HS-5 (cell line): ENCODE data around the gene TOR1B.
"Not testable (repeated sequence)": the region's sequence is repeated elsewhere in the genome, so short reads cannot be mapped to it uniquely, and the experiment has no call there.

Source experiments
- DNase-seq: peaks from one replicate; pipeline ENCODE4 v3.0.0-alpha.2; 2012; ENCODE audit warnings: low read depth

The TOR1B gene, protein sequence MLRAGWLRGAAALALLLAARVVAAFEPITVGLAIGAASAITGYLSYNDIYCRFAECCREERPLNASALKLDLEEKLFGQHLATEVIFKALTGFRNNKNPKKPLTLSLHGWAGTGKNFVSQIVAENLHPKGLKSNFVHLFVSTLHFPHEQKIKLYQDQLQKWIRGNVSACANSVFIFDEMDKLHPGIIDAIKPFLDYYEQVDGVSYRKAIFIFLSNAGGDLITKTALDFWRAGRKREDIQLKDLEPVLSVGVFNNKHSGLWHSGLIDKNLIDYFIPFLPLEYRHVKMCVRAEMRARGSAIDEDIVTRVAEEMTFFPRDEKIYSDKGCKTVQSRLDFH

DNA sequence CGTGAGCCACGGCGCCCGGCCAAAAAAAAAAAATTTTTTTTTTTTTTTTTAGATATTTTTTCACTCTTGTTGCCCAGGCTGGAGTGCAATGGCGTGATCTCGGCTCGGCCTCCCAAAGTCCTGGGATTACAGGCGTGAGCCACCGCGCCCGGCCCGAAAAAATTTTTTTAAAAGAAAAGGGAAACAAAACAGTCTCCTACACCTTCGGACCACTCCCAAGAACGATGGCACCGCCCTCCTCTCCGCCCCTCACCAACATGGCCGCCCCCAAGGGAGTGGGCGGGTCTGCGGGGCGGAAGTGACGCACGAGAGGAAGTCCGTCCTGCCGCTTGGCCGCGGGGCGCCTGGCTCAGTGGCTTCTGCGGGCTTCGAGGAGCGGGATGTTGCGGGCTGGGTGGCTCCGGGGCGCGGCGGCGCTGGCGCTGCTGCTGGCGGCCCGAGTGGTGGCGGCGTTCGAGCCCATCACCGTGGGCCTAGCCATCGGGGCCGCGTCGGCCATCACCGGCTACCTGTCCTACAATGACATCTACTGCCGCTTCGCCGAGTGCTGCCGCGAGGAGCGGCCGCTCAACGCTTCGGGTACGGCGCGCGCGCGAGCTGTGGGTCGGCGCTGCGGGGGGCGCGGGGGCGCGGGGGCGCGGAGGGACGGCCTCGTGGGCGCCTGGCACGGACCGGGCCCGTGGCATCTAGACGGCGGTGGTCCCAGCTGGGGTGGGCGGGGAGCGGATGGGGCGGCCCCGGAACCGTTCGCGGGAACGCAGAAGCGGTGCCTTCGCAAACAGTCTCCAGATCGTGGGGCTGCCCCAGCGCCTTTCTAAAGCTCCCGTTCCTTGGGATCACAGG, at the start of gene TOR1B:
Gene TOR1B, plus strand, starts transcription at position 352 of the 843 bp plus-strand sequence. Its CDS starts 29 bp downstream, at position 381.
- DNase-seq = peak; percentile 70

DNA sequence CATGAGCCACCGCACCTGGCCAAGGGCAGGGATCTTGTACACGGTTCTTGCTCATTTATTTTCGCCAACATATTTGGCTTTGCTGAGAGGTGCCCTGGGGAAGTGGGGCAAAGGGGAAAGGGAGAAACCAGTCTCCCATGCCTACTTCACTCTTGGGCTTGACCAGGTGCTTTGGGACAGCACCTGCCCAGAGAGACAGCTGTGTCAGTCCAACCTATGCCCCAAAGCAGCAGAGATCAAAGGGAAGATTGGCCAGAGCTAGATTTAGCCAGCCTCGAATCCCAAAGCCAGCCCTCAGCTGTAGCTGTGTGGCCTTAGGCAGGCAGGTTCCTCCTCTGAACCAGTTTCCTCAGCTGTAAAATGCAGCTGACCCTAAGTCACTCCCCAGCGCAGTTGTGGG, 47.8 kb upstream of the TOR1B start:
- DNase-seq = no peak

DNA sequence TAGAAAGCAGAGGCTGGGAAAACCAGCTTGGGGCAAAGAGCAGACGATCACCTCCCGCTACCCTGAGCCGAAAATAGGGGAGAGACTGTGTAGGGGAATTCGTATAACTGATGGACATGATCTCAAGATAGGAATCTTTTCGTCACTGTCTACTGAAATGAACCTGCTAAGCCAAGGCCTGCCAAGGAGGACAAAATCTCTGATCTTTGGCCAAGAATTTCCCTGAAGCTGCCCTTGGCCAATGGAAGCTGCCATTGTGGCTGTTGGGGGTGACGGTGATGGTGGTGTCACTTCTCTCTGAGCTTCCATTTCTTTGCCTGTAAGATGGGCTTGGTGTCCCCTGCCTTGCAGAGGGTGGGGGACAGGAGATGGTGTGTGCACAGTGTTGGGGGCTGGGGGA, 46.8 kb upstream of the TOR1B start:
- DNase-seq = no peak

DNA sequence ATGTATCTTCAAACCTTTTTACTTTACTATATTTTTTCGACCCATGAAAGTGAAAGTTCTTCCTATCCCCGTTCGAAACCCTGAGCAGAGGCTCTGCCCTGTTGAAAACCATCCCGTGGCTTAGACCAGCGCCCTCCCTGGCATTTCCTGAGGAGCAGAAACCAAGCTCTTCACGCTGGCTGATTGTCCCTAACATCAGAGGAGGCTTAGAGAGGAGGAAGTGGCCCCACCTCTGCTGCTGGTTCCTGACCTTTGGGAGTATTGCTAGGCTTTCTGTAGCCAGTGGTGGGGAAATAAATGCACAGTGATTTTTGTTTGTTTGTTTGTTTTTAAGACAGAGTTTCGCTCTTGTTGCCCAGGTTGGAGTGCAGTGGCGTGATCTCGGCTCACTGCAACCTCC, 45.9 kb upstream of the TOR1B start:
- no peak for DNase-seq

DNA sequence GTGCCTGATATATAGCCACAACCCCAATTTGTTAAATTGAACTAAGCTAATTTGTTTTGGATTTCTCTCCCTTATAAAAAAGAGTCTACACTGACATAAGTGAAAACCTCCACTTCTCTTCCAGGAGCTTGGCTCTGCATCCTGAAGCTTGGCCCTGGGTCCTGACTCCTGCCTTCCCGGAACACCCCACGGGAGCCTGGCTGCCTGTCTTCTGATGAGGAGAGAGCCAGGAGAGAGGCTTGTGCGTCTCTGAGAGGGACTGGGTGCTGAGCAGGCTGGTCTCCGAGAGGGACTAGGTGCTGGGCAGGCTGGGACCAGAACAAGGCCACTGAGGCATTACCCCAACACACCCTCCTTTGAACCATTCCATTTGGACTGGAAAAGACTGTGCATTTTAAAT, 43.7 kb upstream of the TOR1B start:
- no peak for DNase-seq

DNA sequence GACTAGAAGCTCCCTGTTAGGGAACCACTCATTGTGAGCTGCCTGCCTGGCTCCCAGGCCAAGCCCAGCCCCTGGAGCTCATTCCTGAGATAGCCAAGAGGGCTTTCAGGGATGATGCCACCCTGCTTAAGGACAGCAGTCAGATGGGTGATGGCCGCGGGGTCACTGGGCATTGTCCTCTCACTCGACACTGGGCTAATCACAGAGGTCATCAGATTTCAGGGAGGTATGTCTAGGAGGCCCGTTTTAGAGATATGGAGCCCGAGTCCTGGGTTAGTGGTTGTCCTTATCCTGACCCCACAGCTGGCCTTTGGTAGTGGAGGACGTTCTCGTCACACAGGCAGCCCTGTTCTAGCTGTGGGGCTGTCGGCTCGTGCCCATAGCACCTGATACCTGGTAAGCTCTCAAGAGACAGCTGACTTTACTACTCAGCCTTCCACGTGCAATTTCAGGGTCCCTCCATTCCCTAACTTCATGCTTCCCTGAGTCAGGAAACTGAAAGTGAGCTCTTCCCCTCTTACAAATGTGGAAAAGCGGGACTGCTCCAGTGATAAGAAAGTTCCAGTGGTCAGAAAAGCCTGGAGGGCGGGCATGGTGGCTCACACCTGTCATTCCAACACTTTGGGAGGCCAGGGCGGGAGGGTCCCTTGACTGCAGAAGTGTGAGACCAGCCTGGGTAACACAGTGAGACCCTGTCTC, 43.0 kb upstream of the TOR1B start:
- no peak for DNase-seq

DNA sequence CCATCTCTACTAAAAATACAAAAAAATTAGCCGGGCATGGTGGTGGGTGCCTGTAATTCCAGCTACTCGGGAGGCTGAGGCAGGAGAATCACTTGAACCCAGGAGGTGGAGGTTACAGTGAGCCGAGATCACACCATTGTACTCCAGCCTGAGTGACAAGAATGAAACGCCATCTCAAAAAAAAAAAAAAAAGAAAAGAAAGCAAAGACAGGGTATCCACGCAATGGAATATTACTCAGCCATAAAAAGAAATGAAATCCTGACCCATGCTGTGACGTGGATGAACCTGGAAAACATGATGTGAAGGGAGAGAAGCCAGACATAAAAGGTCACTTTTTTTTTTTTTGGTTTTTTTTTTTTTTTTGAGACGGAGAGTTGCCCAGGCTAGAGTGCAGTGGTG, 42.2 kb upstream of the TOR1B start:
- DNase-seq = not testable (repeated sequence)

DNA sequence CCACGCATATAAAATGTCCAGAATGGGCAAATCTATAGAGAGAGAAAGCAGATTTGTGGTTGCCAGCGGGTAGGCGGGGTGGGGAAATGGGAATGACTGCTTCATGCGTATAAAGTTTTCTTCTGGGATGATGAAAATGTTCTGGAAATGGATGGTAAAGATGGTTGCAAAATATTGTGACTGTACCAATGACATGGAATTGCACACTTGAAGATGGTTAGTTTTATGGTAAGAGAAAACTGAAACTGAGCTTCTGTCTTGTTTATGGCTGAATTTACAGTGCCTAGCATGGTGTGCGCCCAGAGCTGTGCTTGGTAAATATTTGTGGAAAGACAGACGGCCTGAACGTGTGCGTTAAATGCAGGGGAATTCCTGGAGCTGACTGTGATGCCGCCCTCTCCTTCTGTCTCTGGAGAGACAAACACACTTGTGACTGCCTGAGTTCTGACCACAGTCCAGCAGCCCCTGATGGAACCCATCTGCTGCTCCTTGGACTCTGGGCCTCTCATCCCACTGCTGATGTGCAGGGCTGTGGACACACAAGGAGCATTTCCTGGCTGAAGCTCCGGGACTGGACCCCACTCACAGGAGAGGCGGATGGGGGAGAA, 41.6 kb upstream of the TOR1B start:
- no peak for DNase-seq

DNA sequence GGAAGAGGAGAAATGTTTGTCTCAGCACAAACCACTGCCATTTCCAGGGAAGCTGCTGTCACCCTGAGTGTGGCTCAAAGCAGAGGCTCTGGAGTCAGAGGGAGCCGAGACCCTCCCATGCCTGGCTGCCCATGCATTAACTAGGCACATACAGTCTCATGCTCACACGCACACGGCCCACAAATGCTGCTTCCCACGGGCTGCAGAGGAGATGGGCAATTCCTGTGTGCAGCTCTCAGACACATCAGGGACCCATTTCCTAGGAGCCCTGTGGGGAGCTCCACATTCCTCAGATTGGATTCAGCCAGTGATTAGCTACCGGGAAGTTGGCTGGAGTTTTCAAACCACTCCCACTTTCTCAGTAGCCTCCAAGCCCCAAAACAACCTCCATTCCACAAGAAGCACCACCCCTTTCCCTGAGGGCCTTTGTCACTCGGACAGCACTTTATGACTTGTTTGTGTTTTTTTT, 41.0 kb upstream of the TOR1B start:
- DNase-seq = peak; percentile 29

DNA sequence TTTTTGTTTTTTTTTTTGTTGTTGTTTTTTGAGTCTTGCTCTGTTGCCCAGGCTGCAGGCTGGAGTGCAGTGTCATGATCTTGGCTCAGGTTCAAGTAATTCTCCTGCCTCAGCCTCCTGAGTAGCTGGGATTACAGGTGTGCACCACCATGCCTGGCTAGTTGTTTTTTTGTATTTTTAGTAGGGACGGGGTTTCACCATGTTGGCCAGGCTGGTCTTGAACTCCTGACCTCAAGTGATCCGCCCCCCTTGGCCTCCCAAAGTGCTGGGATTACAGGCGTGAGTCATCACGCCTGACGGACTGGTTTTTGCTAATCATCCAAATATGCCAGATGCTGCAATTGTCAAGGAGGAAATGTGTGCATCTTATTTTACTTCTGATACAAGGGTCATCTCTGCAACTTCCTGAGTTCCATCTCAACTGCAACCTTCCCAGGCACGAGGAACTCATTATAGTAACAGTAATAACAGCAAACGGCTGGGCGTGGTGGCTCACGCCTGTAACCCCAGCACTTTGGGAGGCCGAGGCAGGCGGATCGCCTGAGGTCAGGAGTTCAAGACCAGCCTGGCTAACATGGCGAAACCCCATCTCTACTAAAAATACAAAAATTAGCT, 40.5 kb upstream of the TOR1B start:
- peak; percentile 95 for DNase-seq

DNA sequence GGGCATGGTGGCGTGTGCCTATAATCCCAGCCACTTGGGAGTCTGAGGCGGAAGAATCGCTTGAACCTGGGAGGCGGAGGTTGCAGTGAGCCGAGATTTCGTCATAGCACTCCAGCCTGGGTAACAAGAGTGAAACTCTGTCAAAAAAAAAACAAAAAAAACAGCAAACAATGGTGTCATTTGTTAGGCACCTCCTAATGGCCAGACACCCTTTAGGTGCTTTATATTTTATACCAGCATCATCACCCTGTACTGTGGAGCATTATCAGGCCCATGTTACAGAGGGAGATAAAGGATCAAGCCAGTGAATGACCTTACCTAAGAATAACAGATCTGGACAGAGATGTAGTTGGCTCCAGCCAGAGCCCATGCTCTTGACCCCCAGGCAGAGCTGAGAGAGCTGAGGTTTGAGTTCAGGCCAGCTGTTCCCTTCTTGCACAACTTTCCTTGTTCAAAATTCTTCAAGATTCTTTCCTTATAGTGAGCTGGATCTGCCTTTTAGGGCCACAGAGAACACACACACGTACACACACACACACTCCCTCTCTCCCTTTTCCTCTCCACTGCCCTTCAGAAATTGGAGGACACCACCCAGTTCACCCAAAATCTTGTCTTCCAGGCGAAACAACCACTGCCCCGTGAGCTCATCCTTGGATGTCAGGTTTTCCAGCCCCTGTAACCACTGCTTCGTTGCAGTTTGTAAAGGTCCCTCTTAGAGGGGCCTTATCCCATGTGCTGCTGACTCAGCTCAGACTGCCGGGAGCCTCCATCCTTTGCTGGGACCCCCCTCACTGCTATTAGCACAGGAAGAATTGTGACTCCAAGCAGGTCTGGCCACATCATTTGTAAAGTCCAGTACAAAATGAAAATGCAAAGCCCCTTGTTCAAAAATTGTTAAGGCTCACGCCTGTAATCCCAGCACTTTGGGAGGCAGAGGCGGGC, 39.7 kb upstream of the TOR1B start:
- DNase-seq = no peak

DNA sequence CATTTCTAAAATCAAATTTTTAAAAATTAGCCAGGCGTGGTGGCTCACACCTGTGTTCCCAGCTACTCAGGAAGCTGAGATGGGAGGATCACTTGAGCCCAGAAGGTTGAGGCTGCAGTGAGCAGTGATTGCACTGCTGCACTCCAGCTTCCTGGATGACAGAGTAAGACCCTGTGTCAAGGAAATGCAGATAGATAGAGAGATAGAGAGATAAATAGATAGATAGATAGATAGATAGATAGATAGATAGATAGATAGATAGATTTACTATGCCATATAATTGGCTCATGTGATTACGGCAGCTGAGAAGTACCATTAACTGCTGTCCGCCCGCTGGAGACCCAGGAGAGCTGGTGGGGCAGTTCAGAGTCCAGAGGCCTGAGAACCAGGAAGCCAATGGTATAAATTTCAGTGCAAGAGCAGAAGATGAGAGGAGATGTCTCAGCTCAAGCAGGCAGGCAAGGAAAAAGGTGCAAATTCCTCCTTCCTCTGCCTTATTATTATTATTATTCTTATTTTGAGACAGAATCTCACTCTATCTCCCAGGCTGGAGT, 37.1 kb upstream of the TOR1B start:
- no peak for DNase-seq

DNA sequence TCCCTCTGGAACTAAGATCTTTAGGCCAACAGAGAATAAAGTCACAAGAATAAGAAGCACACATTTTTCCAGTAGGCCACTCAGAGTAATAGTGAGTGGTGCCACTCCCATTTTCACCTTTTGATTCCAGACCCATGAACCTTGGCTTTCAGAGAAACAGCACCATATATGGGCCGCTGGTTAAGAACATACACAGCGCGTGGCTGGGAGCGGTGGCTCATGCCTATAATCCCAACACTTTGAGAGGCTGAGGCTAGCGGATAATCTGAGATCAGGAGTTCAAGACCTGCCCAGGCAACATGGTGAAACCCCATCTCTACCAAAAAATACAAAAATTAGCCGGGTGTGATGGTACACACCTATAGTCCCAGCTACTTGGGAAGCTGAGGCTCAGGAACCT, 34.5 kb upstream of the TOR1B start:
- DNase-seq = no peak

DNA sequence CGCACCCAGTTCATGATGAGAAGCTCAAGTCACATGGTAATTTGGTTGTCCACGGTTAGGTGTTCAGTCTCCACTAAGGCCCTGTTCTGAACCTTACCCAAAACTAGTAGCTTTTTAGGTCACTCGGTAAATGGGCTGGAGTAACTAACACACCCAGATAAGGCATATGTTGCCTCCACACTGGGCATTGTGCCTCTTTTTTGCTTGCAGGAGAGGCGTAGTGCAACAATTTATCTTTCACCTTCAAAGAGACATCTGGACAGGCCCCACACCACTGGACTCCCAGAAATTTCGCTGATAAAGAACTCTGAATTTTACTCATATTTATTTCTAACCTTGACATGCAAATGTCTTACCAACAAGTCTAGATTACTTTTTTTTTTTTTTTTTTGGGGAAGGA, 33.3 kb upstream of the TOR1B start:
- no peak for DNase-seq

DNA sequence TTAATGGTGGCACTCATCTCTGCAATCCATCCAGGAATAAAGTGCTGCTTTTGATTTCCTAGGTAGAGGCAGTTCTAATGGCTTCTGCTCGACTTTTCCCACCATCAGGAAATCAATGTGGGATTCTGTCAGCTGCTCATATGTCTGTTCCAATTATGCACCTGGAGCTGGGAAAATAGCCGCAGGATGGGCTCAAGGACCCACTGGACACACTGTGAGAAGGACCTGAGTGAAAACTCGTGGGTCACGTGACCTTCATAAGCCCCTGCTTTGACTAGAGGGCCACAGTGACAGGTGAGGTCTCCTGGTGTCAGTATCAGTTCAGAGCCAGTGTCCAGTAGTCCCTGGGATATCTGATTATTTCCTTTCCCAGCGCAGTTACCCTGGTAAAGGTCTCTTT, 32.2 kb upstream of the TOR1B start:
- DNase-seq = no peak

DNA sequence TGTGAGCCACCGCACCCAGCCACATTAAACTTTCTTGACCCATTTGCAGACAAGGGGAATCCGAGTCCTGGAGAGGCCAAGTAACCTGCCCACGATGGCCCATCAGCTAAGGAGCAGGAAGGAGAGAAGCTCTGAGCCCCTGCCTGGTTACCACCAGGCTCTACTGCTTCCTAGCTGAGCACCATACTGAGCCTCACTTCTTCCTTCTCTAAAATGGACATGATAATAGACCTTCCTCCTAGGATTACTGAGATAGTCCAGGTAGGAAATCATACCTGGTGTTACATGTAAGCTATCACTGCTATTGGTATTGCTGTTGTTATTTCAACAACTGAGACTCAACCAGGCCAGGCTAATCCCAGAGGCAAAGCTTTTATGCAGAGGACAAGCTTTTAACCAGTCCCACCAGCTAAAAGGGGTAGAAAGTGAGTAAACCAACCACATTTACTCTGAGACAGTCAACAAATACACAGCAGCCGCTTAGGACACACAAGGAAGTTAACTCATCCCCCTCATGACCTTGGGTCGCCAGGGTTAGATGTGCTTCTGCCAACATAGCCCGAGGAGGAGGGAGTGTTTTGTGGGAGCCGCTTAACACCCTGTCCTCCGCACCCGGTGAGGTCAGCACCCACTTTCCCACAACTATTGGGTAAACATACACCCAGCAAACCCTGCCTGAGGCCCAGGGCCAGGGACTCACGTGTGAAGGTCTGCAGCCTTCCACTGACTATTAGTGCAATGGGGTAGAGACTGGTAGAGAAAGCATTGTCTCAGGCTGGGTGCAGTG, 29.5 kb upstream of the TOR1B start:
- DNase-seq = peak; percentile 63

DNA sequence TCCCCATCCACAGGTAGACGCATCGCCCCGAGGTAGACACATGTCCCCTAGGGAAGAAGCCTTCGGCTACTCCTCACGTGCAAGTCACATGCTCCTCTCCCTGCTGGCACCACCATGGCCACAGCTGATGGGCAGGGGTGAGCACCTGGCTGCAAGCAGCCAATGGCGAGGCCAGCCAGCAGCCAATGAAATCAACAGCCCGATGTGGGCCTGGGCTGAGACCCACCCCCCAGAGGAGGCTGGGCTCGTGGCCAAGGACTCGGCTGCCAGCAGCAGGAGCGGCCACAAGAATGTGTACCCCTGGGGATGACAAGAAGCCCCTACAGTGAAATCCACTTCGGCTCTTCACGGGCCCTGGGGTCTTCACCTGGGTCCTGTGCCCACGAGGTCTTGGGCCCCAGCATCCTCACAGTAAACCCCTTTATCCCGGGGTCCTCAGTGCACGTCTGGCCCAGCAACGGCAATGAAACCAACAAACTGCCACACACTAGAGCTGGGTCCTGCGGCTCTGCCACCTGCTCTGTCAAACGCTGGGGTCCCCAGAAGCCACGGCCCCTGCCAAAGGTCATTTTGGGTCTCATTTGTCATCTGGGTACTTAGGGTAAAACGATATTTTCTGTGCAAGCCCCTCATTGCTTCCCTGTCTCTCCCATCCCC, 28.1 kb upstream of the TOR1B start:
- no peak for DNase-seq

DNA sequence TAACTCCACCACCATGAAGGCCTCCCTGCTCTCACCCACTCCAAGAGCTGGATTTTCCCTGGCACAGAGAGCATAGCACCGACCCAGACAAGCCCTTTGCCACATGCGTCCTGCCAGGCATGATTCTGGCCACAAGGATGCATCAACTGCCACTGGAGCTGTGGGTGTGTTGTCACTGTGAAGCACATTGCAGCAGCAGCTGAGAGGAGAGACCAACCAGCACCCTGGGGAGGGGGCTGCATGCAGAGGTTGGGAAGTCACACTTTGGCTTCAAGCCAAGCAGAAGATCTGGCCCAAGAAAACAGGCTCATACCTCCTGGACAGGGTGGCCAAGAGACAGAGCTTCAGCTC, 27.6 kb upstream of the TOR1B start:
- DNase-seq = no peak

DNA sequence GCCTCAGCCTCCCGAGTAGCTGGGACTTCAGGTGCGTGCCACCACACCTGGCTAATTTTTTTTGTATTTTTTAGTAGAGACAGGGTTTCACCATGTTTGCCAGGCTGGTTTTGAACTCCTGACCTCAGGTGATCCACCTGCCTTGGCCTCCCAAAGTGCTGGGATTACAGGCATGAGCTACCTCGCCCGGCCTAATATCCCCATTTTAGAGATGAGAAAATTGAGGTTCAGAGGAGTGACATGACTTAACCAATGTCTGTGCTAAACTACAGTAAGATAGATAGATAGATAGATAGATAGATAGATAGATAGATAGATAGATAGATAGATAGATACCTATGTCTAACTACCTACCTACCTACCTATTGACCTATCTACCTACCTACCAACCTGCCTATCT, 26.9 kb upstream of the TOR1B start:
- not testable (repeated sequence) for DNase-seq
